Astrocyte (in vitro differentiated cells and primary cell): ENCODE measurements around the gene CBX6. TPM values are rescaled to one million over a fixed set of nuclear protein-coding genes. Genes with fewer than 3 reads are reported as not detected.

ENCODE experiments used
- DNase-seq: peaks from one replicate; pipeline ENCODE4 v3.0.0-alpha.2; 2010; ENCODE audit warnings: low read depth
- FAIRE-seq: peaks from 2 replicates; lab custom pipeline; 2011; peaks lifted over from hg19 to GRCh38; lab: Jason Lieb, UNC
- H2AFZ ChIP-seq: 2 replicates; pipeline ENCODE4 v1.6.0; 2012; ENCODE audit warnings: low read depth, low read length, inconsistent platforms
- H3K27ac ChIP-seq: 2 replicates; pipeline ENCODE4 v1.5.1; 2011; ENCODE audit warnings: low read depth, low read length, inconsistent platforms
- H3K27me3 ChIP-seq: 2 replicates; pipeline ENCODE4 v1.6.0; 2011; ENCODE audit warnings: low read length, inconsistent platforms; ENCODE audit not compliant: insufficient read depth
- H3K36me3 ChIP-seq: 2 replicates; pipeline ENCODE4 v1.5.1; 2011; ENCODE audit warnings: low read length, inconsistent platforms; ENCODE audit not compliant: insufficient read depth
- H3K4me1 ChIP-seq: 2 replicates; pipeline ENCODE4 v1.5.1; 2011; ENCODE audit warnings: low read length, inconsistent platforms; ENCODE audit not compliant: insufficient read depth
- H3K4me2 ChIP-seq: 2 replicates; pipeline ENCODE4 v1.6.0; 2012; ENCODE audit warnings: low read length, inconsistent platforms
- H3K4me3 ChIP-seq: 2 replicates; pipeline ENCODE4 v1.5.1; 2011; ENCODE audit warnings: low read depth, mild to moderate bottlenecking, low read length, inconsistent platforms; ENCODE audit not compliant: insufficient read depth
- H3K79me2 ChIP-seq: 2 replicates; pipeline ENCODE4 v1.6.0; 2012; ENCODE audit warnings: mild to moderate bottlenecking, low read length, inconsistent platforms; ENCODE audit not compliant: insufficient read depth
- H3K9ac ChIP-seq: 2 replicates; pipeline ENCODE4 v1.6.0; 2012; ENCODE audit warnings: mild to moderate bottlenecking, low read length, inconsistent platforms
- H3K9me3 ChIP-seq: 2 replicates; pipeline ENCODE4 v1.5.1; 2012; ENCODE audit warnings: low read depth, mild to moderate bottlenecking, low read length, inconsistent platforms; ENCODE audit not compliant: insufficient read depth
- H4K20me1 ChIP-seq: 2 replicates; pipeline ENCODE4 v1.6.0; 2012; ENCODE audit warnings: low read length, inconsistent platforms; ENCODE audit not compliant: insufficient read depth
- H3K27ac Mint-ChIP-seq: one replicate; pipeline ENCODE4 v1.8.0; 2021; ENCODE audit warnings: mild to moderate bottlenecking, mixed read lengths; ENCODE audit not compliant: unreplicated experiment
- H3K27me3 Mint-ChIP-seq: one replicate; pipeline ENCODE4 v1.8.0; 2021; ENCODE audit warnings: low read depth, mixed read lengths; ENCODE audit not compliant: unreplicated experiment
- H3K36me3 Mint-ChIP-seq: one replicate; pipeline ENCODE4 v1.8.0; 2021; ENCODE audit warnings: low read depth, mixed read lengths; ENCODE audit not compliant: unreplicated experiment
- H3K4me1 Mint-ChIP-seq: one replicate; pipeline ENCODE4 v1.8.0; 2021; ENCODE audit warnings: low read depth, mixed read lengths; ENCODE audit not compliant: unreplicated experiment
- H3K4me3 Mint-ChIP-seq: one replicate; pipeline ENCODE4 v1.8.0; 2021; ENCODE audit warnings: mild to moderate bottlenecking, moderate library complexity, mixed read lengths; ENCODE audit not compliant: unreplicated experiment
- H3K9me3 Mint-ChIP-seq: one replicate; pipeline ENCODE4 v1.8.0; 2021; ENCODE audit warnings: mild to moderate bottlenecking, mixed read lengths; ENCODE audit not compliant: unreplicated experiment
- EZH2 ChIP-seq: IDR thresholded peaks from 2 replicates; pipeline ENCODE4 v1.6.1; 2012; ENCODE audit warnings: mild to moderate bottlenecking, low read length, inconsistent platforms; ENCODE audit not compliant: insufficient read depth
- total RNA-seq: library from RNA; stranded (reverse); gene quantifications from 2 replicates; pipeline ENCODE4 v1.2.1, GENCODE V29; 2021
- TF ChIP-seq, protein P1 (sequence below): IDR thresholded peaks from 2 replicates; pipeline ENCODE4 v1.5.1; 2011; ENCODE audit warnings: low read depth, mild to moderate bottlenecking, inconsistent platforms, low read length, moderate library complexity; ENCODE audit not compliant: insufficient read depth

Gene CBX6
- total RNA-seq, 1 donor from 2014 or later: 34.9 TPM

DNA sequence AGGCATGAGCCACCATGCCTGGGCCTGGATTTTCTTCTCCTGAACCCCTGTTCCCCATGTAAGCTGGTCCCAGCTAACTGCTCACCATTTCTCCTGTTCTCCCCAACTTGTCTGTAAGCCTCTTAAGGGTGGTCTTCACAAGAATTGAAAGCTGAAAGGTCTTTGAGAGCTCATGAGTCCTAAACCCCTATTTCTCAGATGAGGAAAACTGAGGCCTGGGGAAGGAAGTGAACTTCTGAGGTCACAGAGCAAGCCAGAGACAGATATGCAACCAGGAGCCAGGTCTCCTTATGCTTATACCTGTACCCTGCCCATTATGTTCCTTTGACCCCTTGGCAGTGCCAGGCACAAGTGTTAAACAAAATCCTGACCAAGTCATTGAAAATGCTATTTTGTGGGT, 44.5 kb downstream of the CBX6 start:
- Histone ChIP-seq H2AFZ (no peak overlapping the region), H3K36me3 (no peaks in the 10 kb centered on the region), H3K27ac (no peak overlapping the region), H3K27me3 (no peaks in the 10 kb centered on the region), H3K79me2 (no peaks in the 10 kb centered on the region), H4K20me1 (peaks cover 7% of the 10 kb centered on the region), H3K4me1 (no peaks in the 10 kb centered on the region), H3K9me3 (no peaks in the 10 kb centered on the region), H3K9ac (no peak overlapping the region), H3K4me3 (no peak overlapping the region), H3K4me2 (no peak overlapping the region)
- DNase-seq (no peak), FAIRE-seq (no peak)
- H3K4me1 Mint-ChIP-seq: peaks cover 5% of the 10 kb centered on the region
- no peak overlapping the region for H3K27ac Mint-ChIP-seq
- TF ChIP-seq, protein P1, sequence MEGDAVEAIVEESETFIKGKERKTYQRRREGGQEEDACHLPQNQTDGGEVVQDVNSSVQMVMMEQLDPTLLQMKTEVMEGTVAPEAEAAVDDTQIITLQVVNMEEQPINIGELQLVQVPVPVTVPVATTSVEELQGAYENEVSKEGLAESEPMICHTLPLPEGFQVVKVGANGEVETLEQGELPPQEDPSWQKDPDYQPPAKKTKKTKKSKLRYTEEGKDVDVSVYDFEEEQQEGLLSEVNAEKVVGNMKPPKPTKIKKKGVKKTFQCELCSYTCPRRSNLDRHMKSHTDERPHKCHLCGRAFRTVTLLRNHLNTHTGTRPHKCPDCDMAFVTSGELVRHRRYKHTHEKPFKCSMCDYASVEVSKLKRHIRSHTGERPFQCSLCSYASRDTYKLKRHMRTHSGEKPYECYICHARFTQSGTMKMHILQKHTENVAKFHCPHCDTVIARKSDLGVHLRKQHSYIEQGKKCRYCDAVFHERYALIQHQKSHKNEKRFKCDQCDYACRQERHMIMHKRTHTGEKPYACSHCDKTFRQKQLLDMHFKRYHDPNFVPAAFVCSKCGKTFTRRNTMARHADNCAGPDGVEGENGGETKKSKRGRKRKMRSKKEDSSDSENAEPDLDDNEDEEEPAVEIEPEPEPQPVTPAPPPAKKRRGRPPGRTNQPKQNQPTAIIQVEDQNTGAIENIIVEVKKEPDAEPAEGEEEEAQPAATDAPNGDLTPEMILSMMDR: no peak
- TF ChIP-seq EZH2: no peak
- H3K9me3 Mint-ChIP-seq: peaks cover 4% of the 10 kb centered on the region
- H3K36me3 Mint-ChIP-seq: peaks cover 7% of the 10 kb centered on the region
- H3K27me3 Mint-ChIP-seq: peaks cover 19% of the 10 kb centered on the region
- H3K4me3 Mint-ChIP-seq: no peak overlapping the region

GRCh38 chr22:38826801-38827200, 45.2 kb downstream of the CBX6 start:
- Mint-ChIP-seq H3K9me3 (peaks cover 4% of the 10 kb centered on the region), H3K36me3 (peaks cover 7% of the 10 kb centered on the region), H3K4me1 (peaks cover 5% of the 10 kb centered on the region), H3K4me3 (no peak overlapping the region), H3K27ac (no peak overlapping the region), H3K27me3 (peaks cover 18% of the 10 kb centered on the region)
- H3K36me3 ChIP-seq: no peaks in the 10 kb centered on the region
- DNase-seq: no peak
- H3K4me3 ChIP-seq: no peak overlapping the region
- peaks cover 7% of the 10 kb centered on the region for H4K20me1 ChIP-seq
- no peaks in the 10 kb centered on the region for H3K79me2 ChIP-seq
- no peak for FAIRE-seq
- H2AFZ ChIP-seq: no peak overlapping the region
- H3K9me3 ChIP-seq: no peaks in the 10 kb centered on the region
- H3K4me1 ChIP-seq: no peaks in the 10 kb centered on the region
- H3K4me2 ChIP-seq: no peak overlapping the region
- H3K9ac ChIP-seq: no peak overlapping the region
- no peak for TF ChIP-seq EZH2
- TF ChIP-seq, protein P1: no peak
- H3K27me3 ChIP-seq: no peaks in the 10 kb centered on the region
- H3K27ac ChIP-seq: no peak overlapping the region

GRCh38 chr22:38826386-38826785, 45.6 kb downstream of the CBX6 start:
- peaks cover 3% of the 10 kb centered on the region for H3K4me1 Mint-ChIP-seq
- Histone ChIP-seq H3K27ac (no peak overlapping the region), H3K36me3 (no peaks in the 10 kb centered on the region), H3K9ac (no peak overlapping the region), H3K27me3 (no peaks in the 10 kb centered on the region), H3K9me3 (no peaks in the 10 kb centered on the region), H3K4me1 (no peaks in the 10 kb centered on the region), H4K20me1 (peaks cover 7% of the 10 kb centered on the region), H2AFZ (no peak overlapping the region), H3K4me2 (no peak overlapping the region), H3K79me2 (no peaks in the 10 kb centered on the region), H3K4me3 (no peak overlapping the region)
- no peak for TF ChIP-seq EZH2
- TF ChIP-seq, protein P1: no peak
- FAIRE-seq: no peak
- H3K27me3 Mint-ChIP-seq: peaks cover 22% of the 10 kb centered on the region
- H3K36me3 Mint-ChIP-seq: peaks cover 7% of the 10 kb centered on the region
- no peak for DNase-seq
- H3K4me3 Mint-ChIP-seq: no peak overlapping the region
- peaks cover 4% of the 10 kb centered on the region for H3K9me3 Mint-ChIP-seq
- H3K27ac Mint-ChIP-seq: no peak overlapping the region
